HG02943 (cell line): ENCODE results near the gene HECW1.

Experiments
- ATAC-seq: cut with Tn5 transposase; IDR thresholded peaks from one replicate; pipeline ENCODE4 v1.9.1; 2021; ENCODE audit warnings: mild to moderate bottlenecking, low read depth, moderate library complexity; ENCODE audit not compliant: unreplicated experiment

Gene HECW1

GRCh38 chr7:43248553-43248952, 136.1 kb downstream of the HECW1 start:
- ATAC-seq: no peak

- no peak for ATAC-seq
Observed at GRCh38 chr7:43248961-43249822, 136.7 kb downstream of the HECW1 start.

GRCh38 chr7:43249823-43250145, 137.3 kb downstream of the HECW1 start:
- ATAC-seq: no peak

GRCh38 chr7:43260980-43261878, 148.8 kb downstream of the HECW1 start:
- ATAC-seq: no peak

- no peak for ATAC-seq
Observed at GRCh38 chr7:43265139-43265538, 152.7 kb downstream of the HECW1 start.

- no peak for ATAC-seq
Observed at GRCh38 chr7:43273939-43274719, 161.7 kb downstream of the HECW1 start.

- ATAC-seq: no peak
Observed at GRCh38 chr7:43274752-43275151, 162.3 kb downstream of the HECW1 start.

GRCh38 chr7:43276547-43276946, 164.1 kb downstream of the HECW1 start:
- no peak for ATAC-seq

GRCh38 chr7:43278088-43278644, 165.7 kb downstream of the HECW1 start:
- no peak for ATAC-seq

GRCh38 chr7:43281268-43281667, 168.8 kb downstream of the HECW1 start:
- no peak for ATAC-seq

GRCh38 chr7:43283706-43284105, 171.3 kb downstream of the HECW1 start:
- no peak for ATAC-seq

- ATAC-seq: no peak
Observed at GRCh38 chr7:43289826-43290225, 177.4 kb downstream of the HECW1 start.

GRCh38 chr7:43290978-43291377, 178.5 kb downstream of the HECW1 start:
- ATAC-seq: no peak

- ATAC-seq: no peak
Observed at GRCh38 chr7:43291789-43292188, 179.3 kb downstream of the HECW1 start.

- ATAC-seq: no peak
Observed at GRCh38 chr7:43292384-43292783, 179.9 kb downstream of the HECW1 start.

- no peak for ATAC-seq
Observed at GRCh38 chr7:43294080-43294630, 181.7 kb downstream of the HECW1 start.

GRCh38 chr7:43295429-43295828, 183.0 kb downstream of the HECW1 start:
- no peak for ATAC-seq

GRCh38 chr7:43296306-43296705, 183.9 kb downstream of the HECW1 start:
- ATAC-seq: no peak

GRCh38 chr7:43298617-43299016, 186.2 kb downstream of the HECW1 start:
- no peak for ATAC-seq

- no peak for ATAC-seq
Observed at GRCh38 chr7:43300121-43300520, 187.7 kb downstream of the HECW1 start.
